Gastrocnemius medialis (tissue), 4 donors: Measurements from ENCODE around the gene HOOK2.
A peak's percentile ranks its signal among the peaks of the same experiment; 100 is the strongest.

Experiments
- CTCF ChIP-seq, 5 experiments: fragments of 450-650 bp in 3 of 5; fragments of 200-600 bp in 2 of 5; sonication (generic) in 2 of 5; IDR thresholded peaks in 4 of 5; conservative IDR thresholded peaks in 1 of 5; 1 replicate in 4 of 5; 2 replicates in 1 of 5; pipeline ENCODE4 v1.5.1; 2016 to 2019; ENCODE audit warnings: antibody characterized with exemption in 5 of 5, mild to moderate bottlenecking in 3 of 5, moderate library complexity in 3 of 5
- POLR2A ChIP-seq, 2 donors: fragments of 450-650 bp; IDR thresholded peaks; one replicate each; pipeline ENCODE4 v1.6.1; 2017; ENCODE audit warnings: antibody characterized with exemption in 2 of 2, mild to moderate bottlenecking in 2 of 2, moderate library complexity in 2 of 2

- TF ChIP-seq POLR2A (IDR thresholded peaks at IDR 0.05) (no peak), CTCF (IDR thresholded peaks at IDR 0.05 in 4 of 5, conservative IDR thresholded peaks at IDR 0.05 in 1 of 5) (peak; percentile 93 to 98 (median 97))
These were observed 21.1 kb upstream of the HOOK2 start for GRCh38 chr19:12796146-12797071.
